AG09319 (cell line): Measurements from ENCODE around the gene RFC2.
A peak's percentile ranks its signal among the peaks of the same experiment; 100 is the strongest.
"Not testable (repeated sequence)": the region's sequence is repeated elsewhere in the genome, so short reads cannot be mapped to it uniquely, and the experiment has no call there.

Source experiments
- DNase-seq: peaks from one replicate; pipeline ENCODE4 v3.0.0-alpha.2; 2010; ENCODE audit warnings: low read depth; ENCODE audit errors: extremely low read depth
- TF ChIP-seq, protein P1 (sequence below): IDR thresholded peaks from 2 replicates; pipeline ENCODE4 v1.5.1; 2011; ENCODE audit warnings: low read depth, mild to moderate bottlenecking, inconsistent platforms, low read length, moderate library complexity

The RFC2 gene

DNA sequence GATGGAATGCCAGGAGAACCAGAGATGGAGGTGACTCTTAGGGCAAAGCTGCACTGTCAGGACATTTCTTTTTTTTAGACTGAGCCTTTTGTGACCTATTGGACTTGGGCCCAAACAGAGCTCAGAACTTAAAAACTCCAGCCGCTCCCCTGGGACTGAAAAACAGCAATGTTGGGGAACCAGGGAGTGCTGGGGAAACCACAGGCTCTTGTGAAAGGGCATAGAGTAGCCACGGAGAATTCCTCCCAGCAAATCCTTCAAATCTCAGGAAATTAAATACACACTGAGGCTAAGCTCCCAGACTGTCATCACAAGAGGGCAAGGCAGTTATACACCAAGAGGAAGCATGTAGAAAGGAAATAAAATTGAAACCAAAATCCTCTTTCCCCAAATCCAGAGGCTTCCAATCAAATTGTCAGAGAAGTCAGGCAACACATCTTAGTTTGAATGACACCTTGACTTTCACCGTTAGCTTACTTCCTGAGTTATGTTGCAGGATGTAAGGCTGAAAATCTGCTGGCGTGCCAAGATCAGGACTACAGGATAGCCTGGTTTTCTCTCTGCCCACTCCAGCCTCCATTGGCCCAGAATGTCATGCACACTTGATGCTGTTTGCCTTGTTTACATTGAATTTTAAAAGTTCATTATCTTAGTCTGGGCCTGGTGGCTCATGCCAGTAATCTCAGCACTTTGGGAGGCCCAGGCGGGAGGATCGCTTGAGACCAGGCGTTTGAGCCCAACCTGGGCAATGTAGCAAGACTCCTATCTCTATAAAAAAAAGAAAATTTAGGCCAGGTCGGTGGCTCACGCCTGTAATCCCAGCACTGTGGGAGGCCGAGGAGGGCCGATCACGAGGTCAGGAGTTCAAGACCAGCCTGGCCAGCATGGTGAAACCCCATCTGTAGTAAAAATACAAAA, 2.6 kb upstream of the RFC2 start:
- TF ChIP-seq, protein P1, sequence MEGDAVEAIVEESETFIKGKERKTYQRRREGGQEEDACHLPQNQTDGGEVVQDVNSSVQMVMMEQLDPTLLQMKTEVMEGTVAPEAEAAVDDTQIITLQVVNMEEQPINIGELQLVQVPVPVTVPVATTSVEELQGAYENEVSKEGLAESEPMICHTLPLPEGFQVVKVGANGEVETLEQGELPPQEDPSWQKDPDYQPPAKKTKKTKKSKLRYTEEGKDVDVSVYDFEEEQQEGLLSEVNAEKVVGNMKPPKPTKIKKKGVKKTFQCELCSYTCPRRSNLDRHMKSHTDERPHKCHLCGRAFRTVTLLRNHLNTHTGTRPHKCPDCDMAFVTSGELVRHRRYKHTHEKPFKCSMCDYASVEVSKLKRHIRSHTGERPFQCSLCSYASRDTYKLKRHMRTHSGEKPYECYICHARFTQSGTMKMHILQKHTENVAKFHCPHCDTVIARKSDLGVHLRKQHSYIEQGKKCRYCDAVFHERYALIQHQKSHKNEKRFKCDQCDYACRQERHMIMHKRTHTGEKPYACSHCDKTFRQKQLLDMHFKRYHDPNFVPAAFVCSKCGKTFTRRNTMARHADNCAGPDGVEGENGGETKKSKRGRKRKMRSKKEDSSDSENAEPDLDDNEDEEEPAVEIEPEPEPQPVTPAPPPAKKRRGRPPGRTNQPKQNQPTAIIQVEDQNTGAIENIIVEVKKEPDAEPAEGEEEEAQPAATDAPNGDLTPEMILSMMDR = no peak
- peak; percentile 78 for DNase-seq

DNA sequence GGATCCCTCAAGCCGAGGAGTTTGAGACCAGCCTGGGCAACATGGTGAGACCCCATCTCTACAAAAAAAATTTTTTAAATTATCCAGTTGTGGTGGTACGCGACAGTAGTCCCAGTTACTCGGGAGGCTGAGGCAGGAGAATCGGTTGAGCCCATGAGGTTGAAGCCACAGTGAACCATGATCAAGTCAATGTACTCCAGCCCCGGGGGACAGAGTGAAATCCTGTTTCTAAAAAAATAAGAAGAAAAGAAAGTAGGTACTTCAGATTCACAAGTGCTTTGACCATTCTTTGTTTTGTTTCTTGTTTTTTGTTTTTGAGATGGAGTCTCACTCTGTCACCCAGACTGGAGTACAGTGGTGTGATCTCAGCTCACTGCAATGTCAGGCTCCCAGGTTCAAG, 1.3 kb upstream of the RFC2 start:
- DNase-seq = not testable (repeated sequence)

- TF ChIP-seq, protein P1 = no peak
- no peak for DNase-seq
Observed at GRCh38 chr7:74254858-74255379, 720 bp upstream of the RFC2 start.

DNA sequence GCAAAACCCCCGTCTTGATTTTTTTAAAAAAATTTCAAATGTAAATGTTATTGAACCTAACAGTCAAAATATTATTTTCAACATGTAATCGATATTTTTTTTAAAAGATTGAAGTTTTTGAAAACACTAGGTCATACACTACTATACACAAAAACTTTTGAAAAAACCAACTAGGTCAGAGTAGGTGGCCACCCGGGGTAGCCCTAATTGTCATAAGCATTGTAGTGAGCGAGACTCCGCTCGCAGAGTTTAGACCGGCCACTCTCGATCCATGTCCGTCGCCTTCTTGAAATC, 417 bp downstream of the RFC2 start:
- no peak for DNase-seq
- TF ChIP-seq, protein P1 = no peak

GRCh38 chr7:74253331-74253730, 868 bp downstream of the RFC2 start:
- TF ChIP-seq, protein P1 = no peak
- DNase-seq = no peak

GRCh38 chr7:74252893-74253292, 1.3 kb downstream of the RFC2 start:
- DNase-seq = no peak
- TF ChIP-seq, protein P1 = no peak

- DNase-seq = not testable (repeated sequence)
Observed at GRCh38 chr7:74249058-74249457, 5.1 kb downstream of the RFC2 start.

DNA sequence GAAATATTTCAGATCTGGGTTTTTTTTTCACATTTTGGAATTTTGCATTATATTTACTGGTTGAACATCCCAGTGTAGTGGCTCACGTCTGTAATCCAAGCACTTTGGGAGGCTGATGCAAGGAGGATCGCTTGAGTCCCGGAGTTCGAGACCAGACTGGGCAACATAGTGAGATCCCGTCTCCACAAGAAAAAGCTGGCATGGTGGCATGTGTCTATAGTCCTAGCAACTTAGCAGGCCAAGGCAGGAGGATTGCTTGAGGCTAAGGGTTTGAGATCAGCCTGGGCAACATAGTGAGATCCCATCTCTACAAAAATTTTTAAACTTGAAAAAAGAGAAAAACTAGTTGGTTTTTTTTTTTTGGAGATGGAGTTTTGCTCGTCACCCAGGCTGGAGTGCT, 6.0 kb downstream of the RFC2 start:
- TF ChIP-seq, protein P1 = no peak
- no peak for DNase-seq
